Endothelial cell of umbilical vein (primary cell): ENCODE results near the gene TM4SF18. TPM values are rescaled to one million over a fixed set of nuclear protein-coding genes. Genes with fewer than 3 reads are reported as not detected.
A peak's percentile ranks its signal among the peaks of the same experiment; 100 is the strongest.

Source experiments
- BruUV-seq: library from RNA; stranded (reverse); fragments of 400-500 nt; replicated peaks from 2 replicates; lab custom pipeline; 2021; lab: Mats Ljungman, UMichigan
- CTCF ChIA-PET: fragments of 300-600, 350-600 bp; sonication (Branson Sonifier 250); formaldehyde crosslinking; loops from one replicate; lab custom pipeline; 2021; ENCODE audit warnings: antibody characterized with exemption, inconsistent platforms; lab: Charles Lee
- POLR2A ChIA-PET: fragments of 300-600, 350-600 bp; sonication (Branson Sonifier 250); formaldehyde crosslinking; loops from one replicate; lab custom pipeline; 2021; ENCODE audit warnings: antibody characterized with exemption, inconsistent platforms; lab: Charles Lee
- DNase-seq: peaks from one replicate; pipeline ENCODE4 v3.0.0-alpha.2; 2011; ENCODE audit warnings: low read depth, low spot score
- FAIRE-seq: peaks from 2 replicates; lab custom pipeline; 2011; peaks lifted over from hg19 to GRCh38; lab: Jason Lieb, UNC
- H2AFZ ChIP-seq: 2 replicates; pipeline ENCODE4 v1.6.0; 2012; ENCODE audit warnings: low read depth, low read length, control low read depth, inconsistent platforms
- H3K27ac ChIP-seq: 2 replicates; pipeline ENCODE4 v1.5.1; 2011; ENCODE audit warnings: low read depth, mild to moderate bottlenecking, control low read depth, low read length, moderate library complexity; ENCODE audit not compliant: insufficient read depth
- H3K27me3 ChIP-seq, 2 experiments: 2 replicates each; pipeline versions ENCODE4 v1.6.0 to v1.6.1; 2011; ENCODE audit warnings: low read length in 2 of 2, mixed read lengths in 1 of 2; ENCODE audit not compliant: control insufficient read depth in 2 of 2, insufficient read depth in 2 of 2
- H3K36me3 ChIP-seq, 2 experiments: 2 replicates in 1 of 2; 3 replicates in 1 of 2; pipeline ENCODE4 v1.5.1; 2011; ENCODE audit warnings: low read length in 2 of 2, mild to moderate bottlenecking in 1 of 2, moderate library complexity in 1 of 2; ENCODE audit not compliant: control insufficient read depth in 2 of 2, insufficient read depth in 2 of 2; ENCODE audit errors: extremely low read depth in 1 of 2
- H3K4me1 ChIP-seq: 3 replicates; pipeline ENCODE4 v1.5.1; 2011; ENCODE audit warnings: mild to moderate bottlenecking, low read length; ENCODE audit not compliant: control insufficient read depth, insufficient read depth; ENCODE audit errors: extremely low read depth
- H3K4me2 ChIP-seq: 2 replicates; pipeline ENCODE4 v1.6.1; 2011; ENCODE audit warnings: low read length, control low read depth, mixed read lengths; ENCODE audit not compliant: insufficient read depth
- H3K4me3 ChIP-seq, 3 experiments: fragments of 200-600 bp in 1 of 3; sonication (generic), shearing (Covaris generic) in 1 of 3; replicated peaks in 1 of 3; 2 replicates each; pipeline ENCODE4 v1.5.1; 2011 to 2016; ENCODE audit warnings: control low read depth in 3 of 3, low read length in 3 of 3, mild to moderate bottlenecking in 2 of 3, inconsistent platforms in 1 of 3, low read depth in 1 of 3, moderate library complexity in 1 of 3; ENCODE audit not compliant: insufficient read depth in 1 of 3
- H3K79me2 ChIP-seq: 2 replicates; pipeline ENCODE4 v1.6.0; 2012; ENCODE audit warnings: low read length, inconsistent platforms; ENCODE audit not compliant: control insufficient read depth, insufficient read depth
- H3K9ac ChIP-seq: replicated peaks from 2 replicates; pipeline ENCODE3; 2011; ENCODE audit warnings: low read length, control low read depth; ENCODE audit not compliant: insufficient read depth; ENCODE audit errors: extremely low read depth
- H3K9me1 ChIP-seq: replicated peaks from 3 replicates; pipeline ENCODE4 v1.6.0; 2011; ENCODE audit warnings: mild to moderate bottlenecking, low read length; ENCODE audit not compliant: control insufficient read depth, insufficient read depth; ENCODE audit errors: extremely low read depth
- H3K9me3 ChIP-seq: replicated peaks from 2 replicates; pipeline ENCODE4 v1.5.1; 2012; ENCODE audit warnings: low read length, inconsistent platforms; ENCODE audit not compliant: control insufficient read depth, insufficient read depth
- H4K20me1 ChIP-seq: replicated peaks from 2 replicates; pipeline ENCODE3; 2011; ENCODE audit warnings: mild to moderate bottlenecking, low read length; ENCODE audit not compliant: control insufficient read depth, insufficient read depth; ENCODE audit errors: extremely low read depth
- JUN ChIP-seq: IDR thresholded peaks from 2 replicates; pipeline ENCODE4 v1.6.1; 2011; ENCODE audit warnings: borderline replicate concordance, low read depth; ENCODE audit not compliant: insufficient read length, insufficient read depth
- MAX ChIP-seq: IDR thresholded peaks from 2 replicates; pipeline ENCODE4 v1.6.1; 2011; ENCODE audit not compliant: insufficient read depth, insufficient read length
- MYC ChIP-seq: IDR thresholded peaks from one replicate; pipeline ENCODE4 v1.6.1; 2011; ENCODE audit warnings: mild to moderate bottlenecking, low read depth, low read length
- POLR2A ChIP-seq: IDR thresholded peaks from 2 replicates; pipeline ENCODE4 v1.6.1; 2012; ENCODE audit warnings: low read depth, mild to moderate bottlenecking, control low read depth, low read length
- dilution Hi-C: fragments of 300-500 bp; cut with MboI; formaldehyde crosslinking; loops from one replicate; pipeline ENCODE4 v1.15.0; 2019; ENCODE audit warnings: low sequenced_read_pairs; ENCODE audit not compliant: extremely low pct_ligation_motif_present
- intact Hi-C: fragments of 100-400 bp; cut with micrococcal nuclease; formaldehyde crosslinking; loops from one replicate; pipeline ENCODE4 v1.10.0; 2022
- polyA plus RNA-seq, 4 experiments: library from polyadenylated mRNA; depleted of rRNA in 3 of 4; stranded (reverse) in 3 of 4; unstranded in 1 of 4; fragments of >200 nt; gene quantifications; 2 replicates each; pipeline versions ENCODE4 v1.2.1 to v1.2.3, GENCODE V29; 2011 to 2012; ENCODE audit warnings: missing spikeins in 1 of 4
- total RNA-seq: library from RNA; stranded (reverse); gene quantifications from 2 replicates; pipeline ENCODE4 v1.2.3, GENCODE V29; 2021
- TF ChIP-seq, protein P1 (sequence below), 2 donors: IDR thresholded peaks; 1 replicate in 1 of 2; 2 replicates in 1 of 2; pipeline ENCODE4 v1.5.1; 2011; ENCODE audit warnings: low read length in 2 of 2, mild to moderate bottlenecking in 2 of 2, moderate library complexity in 2 of 2, control low read depth in 1 of 2, inconsistent platforms in 1 of 2, low read depth in 1 of 2; ENCODE audit not compliant: insufficient read depth in 1 of 2; ENCODE audit errors: extremely low read depth in 1 of 2

Gene TM4SF18
- total and polyA plus RNA-seq, 2 donors (not counting 3 experiments of a cell fraction or from before 2014, with no cell fraction given) = 158 to 163 TPM

DNA sequence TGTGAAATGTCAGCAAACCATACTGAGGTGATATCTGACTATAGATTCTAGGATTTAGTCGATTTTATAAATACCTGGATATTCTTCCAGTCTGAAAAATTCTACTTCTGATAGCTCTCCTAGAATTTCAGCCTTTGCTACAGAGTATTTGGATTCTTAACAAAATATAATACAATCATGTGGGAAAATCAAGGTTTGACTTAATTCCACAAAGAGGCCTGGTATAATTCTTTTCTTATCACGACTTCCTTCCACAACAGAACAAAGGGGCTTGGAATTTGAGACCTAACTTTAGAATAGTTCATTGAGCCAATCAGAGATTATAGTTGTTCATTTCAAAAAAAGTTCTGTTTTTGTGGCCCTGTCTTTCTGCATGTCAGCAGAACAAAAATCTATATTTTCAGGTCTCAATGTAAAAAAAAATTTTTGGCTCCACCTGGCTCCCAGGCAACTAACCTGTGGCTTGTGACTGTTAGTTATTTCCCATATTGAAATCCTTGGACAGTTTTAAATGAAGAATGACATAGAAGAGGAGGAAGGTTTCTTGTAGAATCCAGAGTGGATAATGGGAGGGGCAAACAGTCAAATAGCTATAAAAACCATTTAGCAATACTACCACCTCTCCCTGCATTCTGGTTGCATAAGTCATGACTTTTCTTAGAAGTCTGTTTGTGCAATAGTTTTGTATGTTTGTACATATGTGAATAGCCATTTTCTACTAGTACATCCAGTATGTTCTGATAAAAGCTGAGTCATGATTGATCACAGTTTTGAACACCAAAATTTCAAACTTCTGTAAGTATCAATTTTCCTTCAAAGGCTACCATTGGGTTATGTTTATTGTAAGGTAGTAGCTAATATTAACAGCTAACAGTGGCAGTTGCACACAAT is 40.0 kb upstream of the TM4SF18 start:
- ChIA-PET POLR2A (interaction anchor here (1.1 to 6.6 kb wide), 5 partner anchors 41 to 420 kb away, joined by 3 to 41 read pairs (median 4); partner anchors contain the start of gene TM4SF18), CTCF (interaction anchor here (1.0 to 9.7 kb wide), 11 partner anchors 11 to 418 kb away, joined by 3 to 125 read pairs (median 8); partner anchors contain the start of gene TM4SF18)
- FAIRE-seq (peak; percentile 31), DNase-seq (peak; percentile 67)
- intact Hi-C loops = loop anchor here (5.0 to 10.0 kb wide), 2 partner anchors 284 to 419 kb away; partner anchors contain the start of gene WWTR1
- Histone ChIP-seq H3K27ac (peak overlapping the region; percentile 90), H3K4me2 (peak overlapping the region; percentile 94), H3K9me1 (no peaks in the 10 kb centered on the region), H3K9ac (peak overlapping the region; percentile 97), H3K4me1 (peaks cover 74% of the 10 kb centered on the region), H3K79me2 (peaks cover 57% of the 10 kb centered on the region), H4K20me1 (no peaks in the 10 kb centered on the region), H3K9me3 (no peaks in the 10 kb centered on the region), H2AFZ (no peak overlapping the region), H3K4me3 (peak overlapping the region; percentile 7 to 98 (median 81)), H3K36me3 (peaks cover 22 to 41% of the 10 kb centered on the region in 2 experiments), H3K27me3 (no peaks in the 10 kb centered on the region)
- dilution Hi-C loops = no loop called here
- TF ChIP-seq MYC = no peak
- TF ChIP-seq POLR2A = no peak
- TF ChIP-seq, protein P1, sequence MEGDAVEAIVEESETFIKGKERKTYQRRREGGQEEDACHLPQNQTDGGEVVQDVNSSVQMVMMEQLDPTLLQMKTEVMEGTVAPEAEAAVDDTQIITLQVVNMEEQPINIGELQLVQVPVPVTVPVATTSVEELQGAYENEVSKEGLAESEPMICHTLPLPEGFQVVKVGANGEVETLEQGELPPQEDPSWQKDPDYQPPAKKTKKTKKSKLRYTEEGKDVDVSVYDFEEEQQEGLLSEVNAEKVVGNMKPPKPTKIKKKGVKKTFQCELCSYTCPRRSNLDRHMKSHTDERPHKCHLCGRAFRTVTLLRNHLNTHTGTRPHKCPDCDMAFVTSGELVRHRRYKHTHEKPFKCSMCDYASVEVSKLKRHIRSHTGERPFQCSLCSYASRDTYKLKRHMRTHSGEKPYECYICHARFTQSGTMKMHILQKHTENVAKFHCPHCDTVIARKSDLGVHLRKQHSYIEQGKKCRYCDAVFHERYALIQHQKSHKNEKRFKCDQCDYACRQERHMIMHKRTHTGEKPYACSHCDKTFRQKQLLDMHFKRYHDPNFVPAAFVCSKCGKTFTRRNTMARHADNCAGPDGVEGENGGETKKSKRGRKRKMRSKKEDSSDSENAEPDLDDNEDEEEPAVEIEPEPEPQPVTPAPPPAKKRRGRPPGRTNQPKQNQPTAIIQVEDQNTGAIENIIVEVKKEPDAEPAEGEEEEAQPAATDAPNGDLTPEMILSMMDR (IDR thresholded peaks at IDR 0.05; ENCODE audit: extremely low read depth in 1 of 2, insufficient read depth in 1 of 2, low read depth in 1 of 2, low read length in 2 of 2) = no peak
- TF ChIP-seq JUN = peak; percentile 2
- TF ChIP-seq MAX = no peak
- BruUV-seq = no TSS peak
